ENCODE measurements around the gene NTSR2. TPM values are rescaled to one million over a fixed set of nuclear protein-coding genes. Genes with fewer than 3 reads are reported as not detected.

The NTSR2 gene, protein sequence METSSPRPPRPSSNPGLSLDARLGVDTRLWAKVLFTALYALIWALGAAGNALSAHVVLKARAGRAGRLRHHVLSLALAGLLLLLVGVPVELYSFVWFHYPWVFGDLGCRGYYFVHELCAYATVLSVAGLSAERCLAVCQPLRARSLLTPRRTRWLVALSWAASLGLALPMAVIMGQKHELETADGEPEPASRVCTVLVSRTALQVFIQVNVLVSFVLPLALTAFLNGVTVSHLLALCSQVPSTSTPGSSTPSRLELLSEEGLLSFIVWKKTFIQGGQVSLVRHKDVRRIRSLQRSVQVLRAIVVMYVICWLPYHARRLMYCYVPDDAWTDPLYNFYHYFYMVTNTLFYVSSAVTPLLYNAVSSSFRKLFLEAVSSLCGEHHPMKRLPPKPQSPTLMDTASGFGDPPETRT
- 0.31 TPM for total RNA-seq

GRCh38 chr2:11669454-11670291 is at the start of gene NTSR2:
NTSR2 (minus strand) TSS chr2:11670195; CDS start chr2:11670129, 66 bp downstream.
- peak; percentile 49 for DNase-seq

GRCh38 chr2:11719230-11719977 is 49.4 kb upstream of the NTSR2 start:
- no peak for DNase-seq

- no peak for DNase-seq
These were observed 48.6 kb upstream of the NTSR2 start for GRCh38 chr2:11718606-11719005.

DNA sequence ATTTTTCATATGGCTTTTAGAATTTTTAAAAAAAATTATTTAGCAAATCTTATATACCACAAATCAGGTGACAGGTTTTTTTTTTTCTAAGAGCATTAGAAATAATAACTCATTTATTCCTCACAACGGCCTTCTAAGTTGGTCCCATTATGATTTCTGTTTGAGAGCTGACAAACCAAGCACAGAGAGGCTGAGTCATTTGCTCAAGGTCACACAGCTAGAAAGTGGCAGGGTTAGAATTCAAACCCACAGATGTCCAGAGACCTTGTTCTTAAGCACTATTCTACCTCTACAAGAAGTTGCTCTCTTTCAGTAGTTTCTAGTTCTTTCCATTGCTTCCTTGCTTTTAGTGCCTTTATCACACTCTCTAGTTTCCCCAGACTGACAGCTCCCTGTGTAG is 47.6 kb upstream of the NTSR2 start:
- DNase-seq, result no peak

DNA sequence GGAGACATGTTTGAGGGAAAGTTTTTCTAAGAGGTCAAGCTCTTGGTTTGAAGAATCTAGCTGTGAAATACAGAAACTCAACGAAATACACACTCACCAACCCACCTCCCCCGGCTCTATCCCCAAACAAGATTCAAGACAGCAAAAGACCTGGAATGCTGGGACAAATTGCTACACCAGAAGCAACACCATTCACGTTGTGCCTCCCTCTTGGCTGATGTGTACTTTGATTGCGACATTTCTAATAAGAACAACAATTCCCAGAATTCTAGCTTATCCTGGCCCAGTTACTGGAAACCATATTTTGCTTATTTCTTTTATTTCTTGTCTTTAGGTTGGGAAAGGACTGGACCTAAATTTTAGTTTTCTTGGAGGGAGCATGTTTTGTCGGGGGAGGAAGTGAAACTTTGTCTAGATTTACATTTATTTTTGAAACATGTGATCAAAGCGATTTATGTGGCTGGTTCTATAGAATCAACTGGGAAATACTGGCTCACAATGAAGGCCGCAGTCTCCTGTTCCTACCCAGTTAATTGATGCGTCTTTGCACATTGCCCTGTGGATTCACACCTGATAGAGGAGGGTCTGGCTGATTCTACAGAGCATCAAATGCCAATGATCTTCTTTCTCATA is 46.8 kb upstream of the NTSR2 start:
- no peak for DNase-seq

DNA sequence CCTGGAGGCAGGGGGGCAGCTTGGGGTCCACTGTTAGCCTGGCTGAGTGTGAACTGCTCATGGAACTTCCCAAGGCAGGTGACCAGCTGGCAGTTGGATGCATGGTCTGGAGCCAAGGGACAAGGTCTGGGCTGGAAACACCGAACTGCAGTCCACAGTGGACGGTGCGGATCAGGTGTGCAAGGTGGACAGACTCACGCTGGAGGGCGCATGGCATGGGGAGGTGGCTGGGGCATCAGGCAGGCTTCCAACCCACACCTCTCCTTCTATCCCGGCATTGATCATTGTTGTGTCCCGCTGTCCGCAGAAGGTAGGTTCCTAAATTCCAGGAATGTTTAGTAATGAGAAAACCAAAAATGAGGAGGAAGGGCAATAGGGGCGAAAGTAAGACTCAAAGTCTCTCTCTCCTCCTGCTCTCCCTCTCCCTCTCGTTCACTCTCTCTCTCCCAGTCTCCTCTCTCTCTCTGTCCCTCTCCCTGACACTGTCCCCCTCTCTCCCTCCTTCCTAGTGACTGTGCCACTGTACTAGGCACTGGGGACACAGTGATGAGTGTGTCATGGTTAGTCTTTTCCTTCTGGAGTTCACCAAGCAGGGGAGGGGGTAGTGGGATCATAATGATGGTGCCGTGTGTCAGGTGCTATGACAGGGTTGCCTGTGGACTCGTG is 46.1 kb upstream of the NTSR2 start:
- no peak for DNase-seq

DNA sequence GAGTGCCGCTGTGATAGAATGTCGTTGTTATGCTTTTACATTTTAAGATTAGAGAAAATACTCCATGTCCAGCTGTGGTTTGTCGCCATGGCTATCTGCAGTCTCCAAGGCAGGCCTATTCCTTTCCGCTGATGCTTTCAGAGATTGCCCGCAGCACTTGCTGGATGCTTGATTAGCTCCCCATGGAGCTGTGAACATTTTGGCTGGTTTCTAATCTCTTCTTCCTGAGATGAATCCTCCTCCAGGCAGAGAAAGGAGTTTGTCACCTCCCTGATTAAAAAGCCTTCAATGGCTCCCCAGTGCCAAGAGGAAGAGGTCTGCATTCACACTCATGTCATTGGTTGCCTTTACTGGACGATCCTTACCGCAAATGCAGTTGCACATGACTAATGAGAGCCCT is 43.8 kb upstream of the NTSR2 start:
- no peak for DNase-seq

- no peak for DNase-seq
These were observed 42.9 kb upstream of the NTSR2 start for GRCh38 chr2:11712866-11713265.

DNA sequence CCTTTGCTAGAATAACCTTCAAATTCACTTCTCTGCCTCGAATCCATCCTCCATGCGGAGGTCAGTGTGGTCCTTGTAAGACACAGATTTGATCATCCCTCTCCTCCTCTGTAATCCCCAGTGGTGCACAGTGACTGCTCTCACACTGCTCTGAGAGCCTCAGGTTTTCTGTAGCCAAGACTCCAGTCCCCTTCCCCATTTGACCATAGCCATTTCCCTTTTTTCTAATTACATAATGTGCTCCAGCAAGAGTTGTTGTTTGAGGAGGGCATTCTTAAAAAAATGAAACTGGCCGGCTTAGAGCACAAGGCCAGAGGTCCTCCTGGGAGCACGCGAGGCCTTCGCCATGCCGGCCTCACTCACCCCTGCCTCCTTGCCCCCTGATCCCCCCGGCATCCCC is 41.8 kb upstream of the NTSR2 start:
- no peak for DNase-seq

- DNase-seq, result no peak
These were observed 41.3 kb upstream of the NTSR2 start for GRCh38 chr2:11711354-11711716.

- DNase-seq, result no peak
These were observed 40.8 kb upstream of the NTSR2 start for GRCh38 chr2:11710632-11711353.

DNA sequence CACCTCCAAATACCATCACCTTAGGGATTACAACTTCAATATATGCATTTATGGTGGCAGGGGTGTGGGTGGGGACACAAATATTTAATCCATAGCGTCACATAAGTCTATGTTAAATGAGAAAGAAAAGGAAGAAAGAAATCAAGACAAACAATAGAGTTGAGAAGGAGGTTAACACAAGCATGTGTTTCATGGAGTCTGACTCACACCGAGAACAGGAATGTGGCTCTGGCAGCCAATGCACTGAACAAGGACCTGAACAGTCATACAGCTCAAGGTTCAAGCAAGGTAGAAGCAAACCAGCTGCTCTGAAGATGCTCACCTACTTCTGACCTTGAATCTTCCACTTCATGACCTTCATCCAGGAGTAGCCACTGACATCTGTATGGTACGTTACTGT is 40.2 kb upstream of the NTSR2 start:
- no peak for DNase-seq

DNA sequence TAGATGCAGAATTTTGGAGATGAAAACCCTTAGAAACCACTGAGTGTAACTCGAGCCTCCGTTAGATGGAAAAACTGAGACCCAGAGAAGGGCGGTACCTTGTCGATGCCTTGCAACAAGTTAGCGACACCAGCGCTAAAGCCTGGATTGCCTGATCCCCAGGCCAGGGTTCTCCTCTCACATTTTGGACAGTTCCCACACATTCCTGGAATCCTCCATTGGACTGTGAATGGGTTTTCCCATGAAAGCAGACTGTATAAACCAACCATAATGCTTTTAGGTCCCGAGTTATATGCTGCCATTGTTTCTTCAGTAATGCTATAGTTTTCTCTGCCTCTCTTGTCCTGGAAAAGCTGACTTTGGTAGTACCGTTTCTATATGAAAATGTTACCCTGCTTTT is 39.3 kb upstream of the NTSR2 start:
- no peak for DNase-seq

GRCh38 chr2:11708106-11708505 is 38.1 kb upstream of the NTSR2 start:
- no peak for DNase-seq

DNA sequence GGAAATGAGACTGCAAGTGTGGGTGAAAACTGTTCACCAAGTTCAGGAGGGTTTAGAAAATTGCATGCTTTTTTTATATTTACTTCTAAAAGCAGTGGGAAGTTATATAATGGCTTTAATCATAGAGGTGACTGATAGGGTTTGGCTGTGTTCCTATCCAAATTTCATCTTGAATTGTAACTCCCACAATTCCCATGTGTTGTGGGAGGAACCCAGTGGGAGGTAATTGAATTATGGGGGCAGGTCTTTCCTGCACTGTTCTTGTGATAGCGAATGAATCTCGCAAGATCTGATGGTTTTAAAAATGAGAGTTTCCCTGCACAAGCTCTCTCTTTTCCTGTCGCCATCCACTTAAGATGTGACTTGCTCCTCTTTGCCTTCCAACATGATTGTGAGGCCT is 35.7 kb upstream of the NTSR2 start:
- DNase-seq, result no peak

DNA sequence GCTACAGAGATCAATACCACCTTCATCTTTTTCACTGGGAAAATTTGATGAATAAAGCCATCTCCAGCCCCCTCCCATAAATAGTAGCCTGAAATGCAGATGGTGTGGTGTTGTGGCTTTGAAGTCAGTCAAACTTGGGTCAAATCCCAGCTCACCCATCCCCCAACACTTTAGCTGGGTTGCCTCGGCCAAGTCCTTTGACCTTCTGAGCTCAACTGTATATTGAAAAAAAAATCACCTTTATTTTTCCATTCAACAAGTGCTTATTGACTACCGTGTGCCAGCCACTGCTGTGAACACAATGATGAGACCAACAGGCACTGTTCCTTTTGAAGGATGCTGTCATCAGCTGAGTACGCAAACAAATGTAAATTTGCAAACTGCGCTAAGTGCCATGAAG is 35.1 kb upstream of the NTSR2 start:
- no peak for DNase-seq

- DNase-seq, result no peak
These were observed 33.7 kb upstream of the NTSR2 start for GRCh38 chr2:11703700-11704099.

DNA sequence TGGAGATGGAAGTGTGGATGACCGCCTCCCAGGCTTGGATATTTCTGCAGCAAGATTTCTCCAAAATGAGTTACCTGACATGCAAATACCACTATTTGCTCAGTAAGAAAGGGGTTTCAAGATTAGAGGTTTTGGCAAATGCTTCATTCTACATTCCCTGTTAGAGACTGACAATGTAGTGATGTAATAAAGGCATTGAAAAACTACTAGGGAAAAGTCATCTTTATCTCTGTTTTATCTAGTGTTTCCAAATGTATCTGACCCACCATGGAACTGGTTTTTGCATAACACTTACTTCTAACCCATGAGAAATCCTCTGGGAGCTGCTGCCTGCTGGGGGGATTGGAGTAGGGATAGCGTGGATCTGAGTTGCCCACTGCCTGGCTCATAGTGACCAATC is 33.0 kb upstream of the NTSR2 start:
- DNase-seq, result no peak

DNA sequence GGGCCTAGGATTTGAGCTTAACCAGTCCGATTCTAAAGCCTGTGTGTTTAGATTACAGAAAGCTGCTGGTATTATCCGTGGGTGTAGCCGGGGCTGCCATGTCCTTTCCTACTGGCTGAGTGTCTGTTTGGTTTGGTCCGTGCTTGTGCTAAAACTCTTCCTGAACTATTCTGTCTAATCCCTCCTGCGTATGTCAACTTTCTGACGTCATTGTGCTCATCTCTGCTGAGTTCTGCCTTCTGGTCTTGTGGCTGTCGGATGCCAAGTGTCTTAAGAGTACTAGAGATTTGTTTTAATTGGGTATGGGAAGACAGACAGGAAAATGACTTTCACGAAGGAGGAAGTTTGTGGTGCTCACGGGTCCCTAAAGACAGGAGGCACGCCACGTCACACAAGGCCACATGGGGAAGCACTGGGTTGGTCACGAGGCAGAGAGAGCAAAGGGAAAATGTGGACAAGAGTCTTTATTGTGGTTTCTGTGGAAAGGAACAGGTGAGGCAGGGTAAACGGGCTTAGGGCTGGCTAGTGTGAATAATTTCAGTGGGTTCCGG is 31.8 kb upstream of the NTSR2 start:
- DNase-seq, result no peak

GRCh38 chr2:11701206-11701605 is 31.2 kb upstream of the NTSR2 start:
- no peak for DNase-seq

All from occipital lobe (tissue), 2 donors.